A673 (cell line): Measurements from ENCODE around the gene MEF2C.

Experiments used
- CTCF ChIP-seq: fragments of 300-800, 200-600 bp; sonication (generic); conservative IDR thresholded peaks from 2 replicates; pipeline ENCODE4 v1.5.1; 2017; ENCODE audit warnings: low read depth, mild to moderate bottlenecking, antibody characterized with exemption, low read length, moderate library complexity, mixed read lengths
- EZH2 ChIP-seq: fragments of 200-600 bp; sonication (generic); IDR thresholded peaks from 2 replicates; pipeline ENCODE4 v1.6.1; 2017; ENCODE audit warnings: borderline replicate concordance, low read depth, mild to moderate bottlenecking, mixed read lengths, antibody characterized with exemption, low read length; ENCODE audit not compliant: poor library complexity, severe bottlenecking

DNA sequence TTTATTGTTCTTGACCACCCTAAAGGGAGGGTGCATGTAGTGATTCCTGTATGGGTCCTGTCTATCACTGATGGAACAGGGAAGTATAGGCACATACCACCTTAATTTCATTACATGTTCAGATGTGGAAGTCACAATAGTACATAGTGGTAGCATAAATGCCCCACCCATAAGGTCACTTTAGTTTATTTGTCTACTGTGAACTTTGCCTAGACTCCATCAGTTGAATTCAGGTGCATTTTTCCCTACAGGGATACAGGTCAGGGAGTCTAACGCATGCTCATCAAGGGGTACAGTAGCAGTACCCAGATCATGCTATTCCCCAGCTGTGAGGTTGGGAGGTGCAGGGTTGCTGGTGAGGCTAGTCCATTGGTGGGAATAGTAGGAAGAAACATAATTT is 175.0 kb downstream of the MEF2C start:
- no peak for TF ChIP-seq CTCF
- no peak for TF ChIP-seq EZH2
